GM12878 (cell line): ENCODE measurements around the gene ULK4. TPM values are rescaled to one million over a fixed set of nuclear protein-coding genes. Genes with fewer than 3 reads are reported as not detected.

Source experiments
- ATAC-seq: fragments of 200-7000 bp; cut with Tn5 transposase; 3 replicates; pipeline ENCODE4 v1.9.1; 2020; ENCODE audit warnings: mild to moderate bottlenecking, moderate library complexity
- BruUV-seq: library from RNA; stranded (reverse); fragments of 400-500 nt; replicated peaks from 2 replicates; lab custom pipeline; 2021; lab: Mats Ljungman, UMichigan
- CTCF ChIA-PET: fragments of 300-600 bp; sonication (Branson Sonifier 250); formaldehyde crosslinking; extraction: SDS; loops from one replicate; lab custom pipeline; 2021; ENCODE audit warnings: inconsistent platforms; lab: Yijun Ruan, JAX
- POLR2A ChIA-PET: fragments of 350-600 bp; formaldehyde crosslinking; extraction: SDS; loops from one replicate; lab custom pipeline; 2021; ENCODE audit warnings: inconsistent platforms; lab: Charles Lee
- RAD21 ChIA-PET: fragments of 300-600 bp; sonication (Branson Sonifier 250); formaldehyde crosslinking; loops from one replicate; lab custom pipeline; 2023; ENCODE audit warnings: antibody characterized with exemption; ENCODE audit not compliant: unreplicated experiment; lab: Charles Lee
- SMC1A ChIA-PET: fragments of 300-600 bp; sonication (Branson Sonifier 250); formaldehyde crosslinking; loops from one replicate; lab custom pipeline; 2023; ENCODE audit not compliant: unreplicated experiment, uncharacterized antibody; lab: Charles Lee
- DNase-seq: peaks from one replicate; pipeline ENCODE4 v3.0.0-alpha.2; 2011; ENCODE audit warnings: low read depth, low spot score
- FAIRE-seq: peaks from 3 replicates; lab custom pipeline; 2011; peaks lifted over from hg19 to GRCh38; lab: Jason Lieb, UNC
- H2AFZ ChIP-seq: 2 replicates; pipeline ENCODE4 v1.6.0; 2011; ENCODE audit warnings: low read depth, low read length, control low read depth; ENCODE audit not compliant: control insufficient read depth
- H3K27ac ChIP-seq: 2 replicates; pipeline ENCODE4 v1.5.1; 2011; ENCODE audit warnings: control low read depth; ENCODE audit not compliant: control insufficient read depth, insufficient read depth
- H3K27me3 ChIP-seq, 2 experiments: replicated peaks in 1 of 2; 2 replicates each; pipeline versions ENCODE4 v1.6.0 to v1.6.1; 2011; ENCODE audit warnings: low read length in 1 of 2; ENCODE audit not compliant: control insufficient read depth in 2 of 2, insufficient read depth in 2 of 2
- H3K36me3 ChIP-seq, 2 experiments: 2 replicates each; pipeline ENCODE4 v1.5.1; 2011; ENCODE audit warnings: low read length in 1 of 2; ENCODE audit not compliant: control insufficient read depth in 2 of 2, insufficient read depth in 2 of 2
- H3K4me1 ChIP-seq: 2 replicates; pipeline ENCODE4 v1.6.1; 2011; ENCODE audit warnings: mild to moderate bottlenecking, low read length, moderate library complexity, mixed read lengths; ENCODE audit not compliant: control insufficient read depth, insufficient read depth
- H3K4me2 ChIP-seq: 2 replicates; pipeline ENCODE4 v1.6.0; 2011; ENCODE audit warnings: control low read depth; ENCODE audit not compliant: control insufficient read depth, insufficient read depth
- H3K4me3 ChIP-seq: fragments of 200-600 bp; sonication (generic); 2 replicates; pipeline ENCODE4 v1.5.1; 2016
- H3K79me2 ChIP-seq: 2 replicates; pipeline ENCODE4 v1.6.0; 2011; ENCODE audit warnings: low read length; ENCODE audit not compliant: control insufficient read depth, insufficient read depth
- H3K9ac ChIP-seq: 2 replicates; pipeline ENCODE4 v1.8.0; 2011; ENCODE audit warnings: low read length, control low read depth, mixed read lengths; ENCODE audit not compliant: control insufficient read depth, insufficient read depth
- H3K9me3 ChIP-seq: replicated peaks from 3 replicates; pipeline ENCODE4 v1.5.1; 2011; ENCODE audit warnings: mild to moderate bottlenecking, low read length; ENCODE audit not compliant: control insufficient read depth, insufficient read depth
- H4K20me1 ChIP-seq: 2 replicates; pipeline ENCODE4 v1.6.0; 2011; ENCODE audit not compliant: control insufficient read depth, insufficient read depth
- ATF2 ChIP-seq: IDR thresholded peaks from 2 replicates; pipeline ENCODE4 v1.6.1; 2012; ENCODE audit warnings: low read length, inconsistent platforms
- BMI1 ChIP-seq: fragments of 450-650 bp; IDR thresholded peaks from 2 replicates; pipeline ENCODE4 v1.6.1; 2016; ENCODE audit warnings: mild to moderate bottlenecking, moderate library complexity, borderline replicate concordance
- JUNB ChIP-seq: IDR thresholded peaks from 2 replicates; pipeline ENCODE4 v1.6.1; 2016; ENCODE audit warnings: antibody characterized with exemption, mild to moderate bottlenecking
- MEF2A ChIP-seq: IDR thresholded peaks from 2 replicates; pipeline ENCODE4 v1.6.1; 2011; ENCODE audit warnings: low read depth, mild to moderate bottlenecking, low read length, moderate library complexity; ENCODE audit not compliant: insufficient read depth
- NFIC ChIP-seq: IDR thresholded peaks from 2 replicates; pipeline ENCODE4 v1.6.1; 2012; ENCODE audit warnings: low read depth, mild to moderate bottlenecking, inconsistent platforms, low read length, moderate library complexity
- POLR2A ChIP-seq: IDR thresholded peaks from 2 replicates; pipeline ENCODE4 v1.6.1; 2011; ENCODE audit warnings: low read depth, mild to moderate bottlenecking, low read length
- RUNX3 ChIP-seq: IDR thresholded peaks from 2 replicates; pipeline ENCODE4 v1.6.1; 2012; ENCODE audit warnings: low read length, inconsistent platforms
- SIX5 ChIP-seq: IDR thresholded peaks from 2 replicates; pipeline ENCODE4 v1.6.1; 2011; ENCODE audit warnings: mild to moderate bottlenecking, low read depth, low read length, moderate library complexity; ENCODE audit not compliant: severe bottlenecking
- ZNF217 ChIP-seq: fragments of 450-650 bp; IDR thresholded peaks from 2 replicates; pipeline ENCODE4 v1.6.1; 2017; ENCODE audit warnings: antibody characterized with exemption, mild to moderate bottlenecking
- WGBS: methylation state at CpG from one replicate; pipeline ENCODE4 v1.1.6; 2016; ENCODE audit warnings: low lambda C conversion rate; ENCODE audit not compliant: insufficient replicate concordance, insufficient coverage; ENCODE audit errors: missing lambda C conversion rate; 5-methylcytosine and 5-hydroxymethylcytosine counted together
- in situ Hi-C: fragments of 300-500 bp; cut with MboI; formaldehyde crosslinking; loops from 9 replicates; pipeline ENCODE4 v1.14.3; 2018; ENCODE audit warnings: mixed read lengths
- intact Hi-C: fragments of 100-400 bp; cut with micrococcal nuclease; formaldehyde crosslinking; loops from one replicate; pipeline ENCODE4 v1.14.2; 2022; ENCODE audit not compliant: unreplicated experiment
- polyA plus RNA-seq, 11 experiments: library from polyadenylated mRNA; depleted of rRNA in 4 of 11; unstranded in 6 of 11; stranded (reverse) in 5 of 11; fragments of >200 nt; fragmentation: Nextera tagmentation in 4 of 11; fragmentation: Illumina TruSeq in 1 of 11; extraction: Ambion mirVana in 4 of 11; extraction: Trizol in 1 of 11; gene quantifications; 1 replicate in 1 of 11; 2 replicates in 10 of 11; pipeline versions ENCODE4 v1.2.1 to v1.2.3, GENCODE V29; 2011 to 2016; ENCODE audit warnings: inconsistent platforms in 2 of 11, missing spikeins in 2 of 11, low read depth in 1 of 11
- total RNA-seq, 4 experiments: library from RNA; depleted of rRNA in 3 of 4; stranded (reverse); fragments of >200 nt in 3 of 4; fragmentation: Illumina TruSeq in 1 of 4; extraction: Trizol in 1 of 4; gene quantifications; 2 replicates each; pipeline versions ENCODE4 v1.2.1 to v1.2.3, GENCODE V29; 2013 to 2021
- TF ChIP-seq, protein P1 (sequence below): fragments of 450-650 bp; IDR thresholded peaks from 2 replicates; pipeline ENCODE4 v1.6.1; 2017; ENCODE audit warnings: mild to moderate bottlenecking, moderate library complexity

Gene ULK4
- total and polyA plus RNA-seq, 10 of the 15 experiments (the other 5 are each of a cell fraction or from before 2014, with no cell fraction given) = 3.5 to 7.6 (median 6.3) TPM

- TF ChIP-seq, protein P1, sequence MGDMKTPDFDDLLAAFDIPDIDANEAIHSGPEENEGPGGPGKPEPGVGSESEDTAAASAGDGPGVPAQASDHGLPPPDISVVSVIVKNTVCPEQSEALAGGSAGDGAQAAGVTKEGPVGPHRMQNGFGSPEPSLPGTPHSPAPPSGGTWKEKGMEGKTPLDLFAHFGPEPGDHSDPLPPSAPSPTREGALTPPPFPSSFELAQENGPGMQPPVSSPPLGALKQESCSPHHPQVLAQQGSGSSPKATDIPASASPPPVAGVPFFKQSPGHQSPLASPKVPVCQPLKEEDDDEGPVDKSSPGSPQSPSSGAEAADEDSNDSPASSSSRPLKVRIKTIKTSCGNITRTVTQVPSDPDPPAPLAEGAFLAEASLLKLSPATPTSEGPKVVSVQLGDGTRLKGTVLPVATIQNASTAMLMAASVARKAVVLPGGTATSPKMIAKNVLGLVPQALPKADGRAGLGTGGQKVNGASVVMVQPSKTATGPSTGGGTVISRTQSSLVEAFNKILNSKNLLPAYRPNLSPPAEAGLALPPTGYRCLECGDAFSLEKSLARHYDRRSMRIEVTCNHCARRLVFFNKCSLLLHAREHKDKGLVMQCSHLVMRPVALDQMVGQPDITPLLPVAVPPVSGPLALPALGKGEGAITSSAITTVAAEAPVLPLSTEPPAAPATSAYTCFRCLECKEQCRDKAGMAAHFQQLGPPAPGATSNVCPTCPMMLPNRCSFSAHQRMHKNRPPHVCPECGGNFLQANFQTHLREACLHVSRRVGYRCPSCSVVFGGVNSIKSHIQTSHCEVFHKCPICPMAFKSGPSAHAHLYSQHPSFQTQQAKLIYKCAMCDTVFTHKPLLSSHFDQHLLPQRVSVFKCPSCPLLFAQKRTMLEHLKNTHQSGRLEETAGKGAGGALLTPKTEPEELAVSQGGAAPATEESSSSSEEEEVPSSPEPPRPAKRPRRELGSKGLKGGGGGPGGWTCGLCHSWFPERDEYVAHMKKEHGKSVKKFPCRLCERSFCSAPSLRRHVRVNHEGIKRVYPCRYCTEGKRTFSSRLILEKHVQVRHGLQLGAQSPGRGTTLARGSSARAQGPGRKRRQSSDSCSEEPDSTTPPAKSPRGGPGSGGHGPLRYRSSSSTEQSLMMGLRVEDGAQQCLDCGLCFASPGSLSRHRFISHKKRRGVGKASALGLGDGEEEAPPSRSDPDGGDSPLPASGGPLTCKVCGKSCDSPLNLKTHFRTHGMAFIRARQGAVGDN = no peak
Measured at GRCh38 chr3:41847679-41848078, 114.2 kb downstream of the ULK4 start (continued).

- intact Hi-C loops = no loop called here
- 4% methylated on average over 1 of the region's 1 CpG for WGBS
- ChIA-PET RAD21 (no interaction called here), POLR2A (no interaction called here), SMC1A (no interaction called here), CTCF (no interaction called here)
- Histone ChIP-seq H3K27ac (peak overlapping the region; percentile 37; the same call in 1 of the 2 replicates), H3K4me3 (no peak overlapping the region), H3K4me1 (peaks cover 31% of the 10 kb centered on the region), H3K9ac (no peak overlapping the region), H3K4me2 (no peak overlapping the region), H2AFZ (no peak overlapping the region), H3K27me3 (no peaks in the 10 kb centered on the region), H3K79me2 (no peaks in the 10 kb centered on the region), H3K9me3 (peaks cover 5% of the 10 kb centered on the region; the same call in 2 of the 3 replicates), H3K36me3 (no peaks in the 10 kb centered on the region), H4K20me1 (no peaks in the 10 kb centered on the region)
- TF ChIP-seq POLR2A (no peak), RUNX3 (peak; percentile 73), JUNB (peak; percentile 35; the same call in 1 of the 2 replicates), ZNF217 (no peak), SIX5 (no peak), MEF2A (0 out of 2 replicates have a peak, but pooled peaks have one; percentile 10), BMI1 (no peak), NFIC (peak; percentile 38; the same call in 1 of the 2 replicates), ATF2 (peak; percentile 24; the same call in 1 of the 2 replicates)
- no peak for DNase-seq
- in situ Hi-C loops = no loop called here
- no peak for FAIRE-seq
- no TSS peak for BruUV-seq
- ATAC-seq = peak; percentile 92
Measured at GRCh38 chr3:41846850-41847249, 115.1 kb downstream of the ULK4 start.
